ENCODE results near the gene TEPSIN.

The TEPSIN gene

DNA sequence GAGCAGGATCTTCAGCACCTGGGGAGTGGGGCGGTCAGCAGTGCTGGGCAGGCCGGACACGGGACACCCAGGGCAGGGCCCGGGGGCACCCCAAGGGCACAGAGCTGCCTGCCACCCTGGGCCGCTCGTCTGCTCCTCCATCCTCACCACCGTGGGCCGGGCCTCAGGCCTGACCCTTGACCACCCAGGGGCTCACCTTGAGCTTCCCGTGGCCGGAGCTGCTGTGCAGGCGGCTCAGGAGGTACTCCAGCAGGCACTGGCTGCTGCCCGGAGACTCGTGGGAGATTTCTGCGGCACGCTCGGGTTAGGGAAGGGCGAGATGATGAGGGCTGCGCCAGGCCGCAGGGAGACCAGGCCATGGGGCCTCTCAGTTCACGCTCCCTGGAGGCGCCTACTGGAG lies 2.1 kb downstream of the TEPSIN start:
- no peak for DNase-seq (ENCODE audit: low read depth)
- TF ChIP-seq, protein P1, sequence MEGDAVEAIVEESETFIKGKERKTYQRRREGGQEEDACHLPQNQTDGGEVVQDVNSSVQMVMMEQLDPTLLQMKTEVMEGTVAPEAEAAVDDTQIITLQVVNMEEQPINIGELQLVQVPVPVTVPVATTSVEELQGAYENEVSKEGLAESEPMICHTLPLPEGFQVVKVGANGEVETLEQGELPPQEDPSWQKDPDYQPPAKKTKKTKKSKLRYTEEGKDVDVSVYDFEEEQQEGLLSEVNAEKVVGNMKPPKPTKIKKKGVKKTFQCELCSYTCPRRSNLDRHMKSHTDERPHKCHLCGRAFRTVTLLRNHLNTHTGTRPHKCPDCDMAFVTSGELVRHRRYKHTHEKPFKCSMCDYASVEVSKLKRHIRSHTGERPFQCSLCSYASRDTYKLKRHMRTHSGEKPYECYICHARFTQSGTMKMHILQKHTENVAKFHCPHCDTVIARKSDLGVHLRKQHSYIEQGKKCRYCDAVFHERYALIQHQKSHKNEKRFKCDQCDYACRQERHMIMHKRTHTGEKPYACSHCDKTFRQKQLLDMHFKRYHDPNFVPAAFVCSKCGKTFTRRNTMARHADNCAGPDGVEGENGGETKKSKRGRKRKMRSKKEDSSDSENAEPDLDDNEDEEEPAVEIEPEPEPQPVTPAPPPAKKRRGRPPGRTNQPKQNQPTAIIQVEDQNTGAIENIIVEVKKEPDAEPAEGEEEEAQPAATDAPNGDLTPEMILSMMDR (IDR thresholded peaks at IDR 0.05; ENCODE audit: low read depth, low read length, missing control alignments) = no peak

DNA sequence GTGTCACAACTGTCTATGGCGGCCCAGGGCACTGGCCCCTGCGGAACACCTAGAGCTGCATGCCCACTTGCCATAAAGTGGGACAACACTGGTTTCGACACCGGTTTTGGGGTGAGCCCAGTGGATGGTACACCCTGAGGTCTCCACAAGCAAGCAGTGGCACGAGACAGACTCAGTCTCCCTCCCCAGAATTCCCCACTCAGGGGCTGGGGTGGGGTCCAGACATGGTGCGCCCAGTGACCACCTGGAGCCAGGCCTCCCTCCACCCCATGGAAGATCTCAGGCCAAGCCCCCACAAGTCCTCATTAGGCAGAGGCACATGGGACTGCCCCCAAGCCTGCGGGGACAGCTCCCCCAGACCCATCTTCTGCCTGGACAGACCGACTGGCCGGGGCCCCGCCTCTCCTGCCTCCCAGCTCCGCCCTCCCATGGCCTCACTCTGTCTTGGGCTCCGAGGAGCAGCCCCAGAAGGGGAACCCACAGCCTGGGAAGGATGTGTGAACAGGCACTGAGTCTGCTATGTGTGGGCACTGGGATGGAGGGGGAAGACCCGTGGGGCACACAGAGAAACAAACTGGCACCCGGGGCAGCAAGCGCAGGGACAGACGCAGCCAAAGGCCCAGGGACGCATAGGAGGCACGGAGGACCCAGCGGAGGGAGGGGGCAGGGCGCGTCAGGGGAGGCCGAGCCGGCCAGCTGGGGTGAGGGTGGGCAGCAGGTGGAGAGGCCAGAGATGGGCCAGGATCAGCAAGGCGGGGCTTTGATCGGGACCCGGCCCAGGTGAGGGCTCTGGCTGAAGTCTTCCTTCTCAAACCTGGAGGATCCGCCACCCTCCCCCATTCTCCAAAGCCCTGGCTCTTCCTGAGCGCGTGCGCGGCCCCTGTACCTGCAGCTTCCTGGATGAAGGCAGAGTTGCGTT lies 2.8 kb downstream of the TEPSIN start:
- TF ChIP-seq, protein P1 (IDR thresholded peaks at IDR 0.05; ENCODE audit: low read depth, low read length, missing control alignments) = no peak
- DNase-seq (ENCODE audit: low read depth) = no peak
- H3K4me3 ChIP-seq (ENCODE audit: low read depth, low read length) = no peak overlapping the region

More for the DNA sequence above, 2.1 kb downstream of the TEPSIN start:
- H3K4me3 ChIP-seq (ENCODE audit: low read depth, low read length) = no peak overlapping the region

DNA sequence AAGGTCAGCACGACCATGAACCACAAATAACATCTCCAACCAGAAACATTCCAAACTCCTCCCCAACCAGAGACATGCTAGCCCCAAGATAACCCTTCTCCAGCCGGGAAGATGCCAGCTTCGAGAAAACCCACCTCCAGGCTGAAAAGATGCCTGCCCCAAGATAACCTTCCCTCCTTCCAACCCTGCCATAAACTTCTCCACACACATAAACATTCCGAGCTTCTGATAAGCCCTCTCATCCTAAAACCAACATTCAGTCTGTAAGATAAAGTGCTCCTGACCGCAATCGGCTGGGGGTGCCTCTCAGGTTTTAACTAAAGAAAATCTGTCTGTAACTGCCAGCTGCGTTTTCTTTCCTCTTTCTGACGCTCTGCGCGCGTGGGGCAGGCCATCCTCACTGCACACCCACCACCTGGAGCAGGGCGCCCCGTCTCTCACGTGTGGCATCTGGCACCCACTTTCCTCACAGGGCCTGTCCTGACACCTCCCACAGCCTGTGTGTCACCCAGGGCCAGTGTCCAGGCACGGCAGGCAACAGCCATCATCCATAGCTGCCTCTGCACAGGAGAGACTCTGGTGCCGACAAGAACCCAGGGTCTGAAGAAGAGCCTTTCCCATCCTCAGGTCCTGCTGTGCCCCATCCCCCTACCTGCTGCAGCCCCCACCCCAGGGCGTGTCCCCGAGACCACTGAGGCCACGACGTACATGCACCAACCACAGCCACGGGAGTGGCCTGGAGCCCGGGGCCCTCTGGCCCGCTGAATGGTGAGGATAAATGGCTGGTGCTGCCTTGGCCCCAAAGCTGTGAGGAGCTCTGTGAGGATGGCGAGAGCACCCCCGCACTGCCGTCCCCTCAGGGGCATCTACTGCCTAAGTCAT lies 3.7 kb downstream of the TEPSIN start:
- no peak overlapping the region for H3K4me3 ChIP-seq (ENCODE audit: low read depth, low read length)
- DNase-seq (ENCODE audit: low read depth) = no peak
- TF ChIP-seq, protein P1 (IDR thresholded peaks at IDR 0.05; ENCODE audit: low read depth, low read length, missing control alignments) = no peak

DNA sequence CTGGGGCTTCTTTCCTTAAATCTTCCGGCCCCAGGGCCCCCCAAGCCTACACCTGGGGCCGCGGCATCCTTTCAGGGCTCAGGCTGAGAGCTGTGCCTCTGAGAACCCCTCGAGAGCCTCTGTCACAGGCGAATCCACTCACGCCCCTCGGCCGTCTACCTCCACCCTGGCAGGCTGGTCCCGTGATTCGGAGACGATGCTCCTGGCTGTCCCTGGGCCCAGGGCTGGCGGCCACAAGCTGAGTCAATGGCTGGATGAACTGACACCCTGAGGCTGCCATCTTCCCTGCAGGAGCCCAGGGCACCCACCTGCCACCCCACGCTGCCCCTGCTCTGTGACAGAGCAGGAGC lies 4.4 kb downstream of the TEPSIN start:
- TF ChIP-seq, protein P1 (IDR thresholded peaks at IDR 0.05; ENCODE audit: low read depth, low read length, missing control alignments) = no peak
- no peak overlapping the region for H3K4me3 ChIP-seq (ENCODE audit: low read depth, low read length)
- DNase-seq (ENCODE audit: low read depth) = no peak

DNA sequence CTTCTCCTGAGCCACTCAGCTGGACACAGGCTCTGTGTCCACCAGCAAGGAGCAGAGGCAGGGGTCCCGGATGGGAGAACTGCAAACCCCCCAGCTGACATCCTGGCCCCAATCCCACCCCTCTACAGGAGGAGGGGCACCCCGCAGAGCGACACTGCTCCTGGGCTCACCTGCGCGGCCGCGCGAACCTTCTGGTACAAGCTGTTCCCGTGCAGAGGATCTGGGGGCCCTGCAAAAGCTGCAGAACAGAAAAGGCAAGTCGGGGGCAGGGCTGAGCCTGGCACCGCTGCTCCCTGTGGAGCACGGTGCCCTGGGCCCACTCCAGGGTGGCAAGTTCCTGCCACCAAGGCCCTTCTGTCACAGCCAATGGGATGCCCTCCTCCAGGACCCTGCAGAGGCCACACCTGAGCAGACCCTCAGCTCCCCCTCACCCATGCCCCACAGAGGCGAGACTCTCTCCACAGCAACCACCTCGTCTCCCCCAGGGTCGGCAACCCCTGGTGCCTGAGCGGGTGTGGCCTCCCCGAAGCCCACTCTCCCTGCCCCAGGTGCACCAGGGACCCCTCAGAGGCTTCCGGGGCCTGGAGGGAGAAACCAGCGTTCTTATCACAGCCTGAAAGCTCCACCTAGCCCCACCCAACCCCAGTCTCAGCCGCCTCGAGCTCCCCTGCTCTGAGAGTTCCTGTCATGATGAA lies 4.9 kb downstream of the TEPSIN start:
- TF ChIP-seq, protein P1 (IDR thresholded peaks at IDR 0.05; ENCODE audit: low read depth, low read length, missing control alignments) = no peak
- H3K4me3 ChIP-seq (ENCODE audit: low read depth, low read length) = no peak overlapping the region
- DNase-seq (ENCODE audit: low read depth) = no peak

DNA sequence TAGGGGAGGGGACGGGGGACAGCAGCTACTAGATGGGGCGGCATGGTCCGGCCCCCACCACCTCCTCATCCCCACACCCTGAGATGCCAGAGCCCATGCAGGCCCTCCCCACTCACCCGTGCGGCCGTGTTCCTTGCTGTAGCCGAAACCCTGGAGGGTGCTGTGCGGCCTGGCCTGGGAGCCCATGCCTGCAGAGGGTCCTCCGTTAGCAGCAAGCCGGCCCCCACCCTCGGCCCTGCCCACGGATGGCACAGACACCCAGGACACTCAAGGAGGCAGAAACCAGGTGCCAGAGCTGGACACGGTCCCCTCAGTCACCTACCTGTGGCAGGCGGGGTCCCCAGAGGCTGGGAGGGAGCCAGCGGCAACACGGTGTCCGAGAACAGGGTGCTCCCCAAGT lies 5.5 kb downstream of the TEPSIN start:
- TF ChIP-seq, protein P1 (IDR thresholded peaks at IDR 0.05; ENCODE audit: low read depth, low read length, missing control alignments) = no peak
- no peak overlapping the region for H3K4me3 ChIP-seq (ENCODE audit: low read depth, low read length)
- no peak for DNase-seq (ENCODE audit: low read depth)

Data from GM12864 (cell line).